Right forelimb (tissue), 1 donor: ENCODE results near the gene TMTC1.

ENCODE experiments used
- DNase-seq: peaks from one replicate; pipeline ENCODE4 v3.0.0-alpha.2; 2018

TMTC1 gene

GRCh38 chr12:29707846-29708245 lies 75.9 kb downstream of the TMTC1 start:
- DNase-seq = no peak

DNA sequence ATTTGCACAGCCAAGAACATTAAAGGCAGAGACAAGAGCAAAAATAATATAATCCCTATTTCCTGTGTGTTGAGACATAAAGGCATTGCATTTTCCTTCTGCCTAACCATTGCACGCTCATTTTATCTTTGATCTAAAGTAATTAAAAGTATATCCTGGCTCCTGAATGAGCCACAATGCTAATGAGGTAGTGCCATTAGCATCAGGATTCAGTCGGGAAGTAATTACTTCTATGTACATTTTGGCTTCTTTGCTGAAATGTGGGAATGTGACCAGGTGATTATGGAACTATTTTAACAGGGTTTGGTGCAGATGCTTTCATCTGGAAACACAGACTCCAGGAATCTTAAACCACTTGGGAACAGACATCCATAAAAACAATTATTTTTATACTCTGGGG lies 77.4 kb downstream of the TMTC1 start:
- DNase-seq = no peak

- DNase-seq = no peak
Observed at GRCh38 chr12:29703528-29703927, 80.2 kb downstream of the TMTC1 start.

- no peak for DNase-seq
Observed at GRCh38 chr12:29702972-29703371, 80.8 kb downstream of the TMTC1 start.

GRCh38 chr12:29702222-29702621 lies 81.5 kb downstream of the TMTC1 start:
- no peak for DNase-seq

- no peak for DNase-seq
Observed at GRCh38 chr12:29700761-29701481, 82.8 kb downstream of the TMTC1 start.

DNA sequence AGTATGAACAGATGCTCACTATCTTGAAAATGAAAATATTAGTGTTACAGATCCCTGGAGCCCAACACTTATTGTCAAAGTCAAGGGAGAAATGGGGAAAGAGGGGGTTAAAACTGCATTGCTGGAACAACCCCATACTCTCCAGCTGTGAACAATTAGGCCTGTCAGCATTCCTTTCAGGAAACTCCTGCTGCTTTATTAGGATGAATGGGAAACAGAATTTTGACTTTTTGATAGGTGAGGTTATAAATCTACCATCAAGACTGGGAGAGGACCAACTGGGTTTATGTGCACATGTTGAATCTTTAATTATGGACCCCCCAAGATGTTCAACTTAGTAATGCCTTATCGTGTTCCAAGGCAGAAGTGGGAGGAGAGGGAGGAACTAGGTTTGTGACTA lies 85.0 kb downstream of the TMTC1 start:
- no peak for DNase-seq

GRCh38 chr12:29695800-29696199 lies 87.9 kb downstream of the TMTC1 start:
- no peak for DNase-seq

DNA sequence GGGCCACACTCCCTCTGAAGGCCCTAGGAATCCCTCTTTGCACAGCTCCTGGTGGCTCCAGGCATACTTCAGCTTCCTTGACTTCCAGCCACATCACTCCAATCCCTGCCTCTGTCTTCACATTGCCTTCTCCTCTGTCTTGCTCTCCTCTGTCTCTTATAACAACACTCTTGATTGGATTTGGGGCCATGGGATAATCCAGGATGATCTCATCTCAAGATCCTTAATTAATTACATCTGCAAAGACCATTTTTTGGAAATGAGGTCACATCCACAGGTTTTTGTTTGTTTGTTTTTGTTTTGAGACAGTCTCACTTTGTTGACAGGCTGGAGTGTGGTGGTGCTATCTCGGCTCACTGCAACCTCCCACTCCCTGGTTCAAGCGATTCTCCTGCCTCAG lies 88.7 kb downstream of the TMTC1 start:
- DNase-seq = no peak

DNA sequence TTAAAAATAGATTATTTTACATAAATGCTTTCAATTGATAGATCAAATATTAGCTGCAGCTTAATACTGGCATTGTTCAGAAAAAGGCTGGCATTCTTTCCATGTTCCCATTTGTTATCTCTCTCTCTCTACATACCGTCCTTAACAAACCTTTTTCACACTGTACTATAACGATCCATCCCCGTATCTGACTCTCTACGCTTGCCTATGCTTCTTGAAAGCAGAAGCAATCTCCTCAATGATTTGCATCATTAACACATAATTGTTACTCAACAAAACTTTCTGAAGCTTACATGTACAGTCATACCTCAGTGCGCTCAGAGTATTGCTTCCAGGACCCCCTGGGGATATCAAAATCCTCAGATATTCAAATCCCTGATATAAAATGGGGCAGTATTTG lies 89.7 kb downstream of the TMTC1 start:
- no peak for DNase-seq

GRCh38 chr12:29692237-29692636 lies 91.5 kb downstream of the TMTC1 start:
- DNase-seq = no peak

DNA sequence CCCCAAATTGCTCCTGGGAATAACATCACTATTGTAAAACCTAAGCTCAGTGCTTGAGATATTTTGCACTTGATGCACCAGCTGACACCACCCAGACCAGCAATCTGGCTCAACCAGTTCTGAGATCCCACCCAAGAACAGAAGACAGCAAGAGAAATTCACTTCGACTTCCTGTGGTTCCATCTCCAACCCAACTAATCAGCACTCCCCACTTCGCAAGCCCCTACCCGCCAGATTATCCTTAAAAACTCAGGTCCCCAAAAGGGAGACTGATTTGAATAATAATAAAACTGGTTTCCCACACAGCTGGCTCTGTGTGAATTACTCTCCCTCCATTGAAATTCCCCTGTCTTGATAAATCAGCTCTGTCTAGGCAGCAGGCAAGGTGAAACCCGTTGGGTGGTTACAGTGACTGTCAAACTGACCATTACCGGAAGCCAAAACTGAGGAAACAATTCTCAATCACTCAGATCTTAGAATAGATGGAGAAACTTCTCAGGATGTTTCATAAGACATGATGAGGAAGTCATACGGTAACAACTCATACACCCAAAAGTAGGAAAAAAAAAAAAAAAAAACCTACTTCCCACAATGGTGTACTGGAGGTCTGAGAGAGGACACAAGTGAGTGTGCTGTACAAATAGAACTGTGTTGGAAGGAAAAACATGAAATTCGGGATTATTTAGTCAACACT lies 92.4 kb downstream of the TMTC1 start:
- no peak for DNase-seq

DNA sequence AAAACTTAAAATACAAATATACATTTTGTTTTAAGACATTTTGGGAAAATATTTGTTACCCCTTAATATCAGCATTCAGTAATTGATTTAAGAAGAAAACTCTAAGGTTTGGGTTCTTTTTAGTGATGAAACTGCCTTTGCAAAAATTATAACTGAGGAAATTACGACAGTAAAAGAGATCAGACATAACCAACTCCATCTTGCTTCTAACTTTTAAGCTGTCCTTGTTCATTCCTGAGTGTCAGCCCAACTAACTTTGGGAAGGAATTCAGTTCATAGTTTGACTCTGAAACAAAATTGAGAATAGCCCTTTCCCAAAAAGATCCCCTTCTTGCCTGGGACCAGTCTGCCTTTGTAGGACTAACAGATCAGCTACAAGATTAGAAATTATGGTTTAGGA lies 93.0 kb downstream of the TMTC1 start:
- DNase-seq = no peak

DNA sequence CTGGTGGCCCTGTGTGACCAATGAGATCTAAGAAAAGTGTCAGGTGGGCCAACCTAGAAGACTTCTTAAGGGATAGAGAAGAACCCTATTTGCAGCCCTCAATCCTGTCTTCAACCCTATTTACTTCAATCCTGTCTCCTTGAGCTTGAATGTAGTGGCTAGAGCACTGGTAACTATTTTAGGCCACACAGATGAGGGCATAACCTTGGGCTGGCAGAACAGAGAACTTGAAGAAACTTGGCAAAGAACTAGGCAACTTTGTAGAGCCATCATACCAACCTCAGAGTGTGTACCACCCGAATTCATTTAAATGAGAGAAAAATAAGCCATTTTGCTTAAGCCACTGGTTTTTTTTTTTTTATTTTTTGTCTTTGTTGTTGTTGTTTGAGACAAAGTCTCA lies 94.8 kb downstream of the TMTC1 start:
- DNase-seq = no peak

DNA sequence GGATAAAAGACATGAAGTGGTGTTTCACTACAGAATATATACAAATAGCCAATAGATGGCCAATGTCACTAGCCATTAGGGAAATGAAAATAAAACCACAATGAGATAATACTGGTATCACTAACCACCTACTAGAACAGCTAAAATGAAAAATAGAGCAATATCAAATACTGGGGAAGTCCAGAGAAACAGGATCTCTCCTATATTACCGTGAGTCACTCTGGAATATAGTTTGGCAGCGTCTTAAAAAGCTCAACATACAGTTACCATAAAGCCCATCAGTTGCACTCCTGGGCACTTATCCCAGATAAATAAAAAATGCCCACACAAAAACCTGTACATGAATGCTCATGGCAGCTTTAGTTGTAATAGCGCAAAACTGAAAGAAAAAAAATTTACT lies 101.7 kb downstream of the TMTC1 start:
- no peak for DNase-seq

- no peak for DNase-seq
Observed at GRCh38 chr12:29681370-29681769, 102.4 kb downstream of the TMTC1 start.

- no peak for DNase-seq
Observed at GRCh38 chr12:29676676-29677075, 107.1 kb downstream of the TMTC1 start.

DNA sequence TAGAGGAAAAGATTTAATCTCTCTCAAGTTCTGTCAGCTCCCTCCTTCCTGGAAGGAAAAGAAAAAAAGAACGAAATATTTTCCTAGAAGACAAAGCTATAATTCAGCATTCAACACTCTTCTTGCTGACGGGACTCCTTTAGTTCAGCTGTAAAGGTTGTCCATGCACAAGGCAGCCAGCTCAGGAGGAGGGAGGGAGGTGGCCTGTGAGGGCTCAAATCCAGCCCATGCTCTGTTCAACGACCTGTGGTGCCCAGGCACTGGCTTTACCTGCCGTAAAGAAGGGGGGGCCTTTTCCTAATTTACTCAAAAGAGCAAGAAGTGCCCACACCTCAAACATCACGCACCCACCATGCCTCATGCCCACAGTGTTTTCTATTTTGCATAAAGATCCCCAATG lies 109.3 kb downstream of the TMTC1 start:
- no peak for DNase-seq

DNA sequence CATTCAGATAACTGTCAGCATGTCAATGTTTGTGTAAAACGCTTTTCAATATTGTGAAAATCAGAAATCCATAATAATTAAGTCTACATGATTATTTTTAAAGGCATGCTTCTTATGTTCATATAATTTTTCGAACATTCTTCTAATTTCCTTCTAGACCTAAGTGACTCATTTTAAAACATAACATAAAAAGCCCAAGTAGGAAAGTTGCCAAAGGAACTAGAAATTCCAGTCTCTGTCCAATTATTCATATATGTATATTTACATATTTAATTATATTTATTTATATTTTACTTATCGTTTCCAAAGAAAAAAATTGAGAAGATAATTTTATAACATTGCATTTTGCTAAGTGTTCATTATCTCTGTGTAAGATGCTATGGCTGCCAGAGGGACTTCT lies 110.4 kb downstream of the TMTC1 start:
- DNase-seq = no peak

- DNase-seq = no peak
Observed at GRCh38 chr12:29672580-29672979, 111.2 kb downstream of the TMTC1 start.

GRCh38 chr12:29671742-29672141 lies 112.0 kb downstream of the TMTC1 start:
- no peak for DNase-seq

- DNase-seq = no peak
Observed at GRCh38 chr12:29667011-29667410, 116.7 kb downstream of the TMTC1 start.

DNA sequence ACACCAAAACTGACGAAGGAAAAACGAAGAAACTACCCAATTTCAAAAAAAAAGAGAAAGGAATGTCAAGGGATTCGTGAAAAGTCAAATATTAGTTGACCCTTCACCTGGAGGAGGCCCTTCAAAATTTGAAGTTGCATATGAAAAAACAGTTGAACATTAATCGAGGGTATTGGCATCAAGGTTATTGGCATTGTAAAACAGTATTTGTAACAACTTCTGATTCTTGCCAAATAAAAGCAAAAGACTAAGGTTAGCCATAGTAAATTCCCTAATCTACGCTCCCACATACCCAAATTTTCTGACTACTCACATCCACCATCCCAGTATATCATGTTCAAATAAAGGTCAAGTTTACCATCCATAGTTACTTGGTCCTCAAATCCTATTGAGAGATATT lies 118.6 kb downstream of the TMTC1 start:
- DNase-seq = no peak

- no peak for DNase-seq
Observed at GRCh38 chr12:29662734-29663323, 120.9 kb downstream of the TMTC1 start.
